Muscle of leg (tissue), 11 donors: Measurements from ENCODE around the gene SUPT20H. TPM values are rescaled to one million over a fixed set of nuclear protein-coding genes. Genes with fewer than 3 reads are reported as not detected.

Source experiments
- DNase-seq: peaks from one replicate; pipeline ENCODE4 v3.0.0; 2013
- H3K27ac ChIP-seq: one replicate; pipeline ENCODE4 v1.5.1; 2013; ENCODE audit warnings: mild to moderate bottlenecking, low read length, control low read depth
- H3K27me3 ChIP-seq: one replicate; pipeline ENCODE4 v1.6.1; 2013; ENCODE audit warnings: low read length; ENCODE audit not compliant: control insufficient read depth, insufficient read depth
- H3K36me3 ChIP-seq: one replicate; pipeline ENCODE4 v1.6.1; 2013; ENCODE audit warnings: low read length; ENCODE audit not compliant: control insufficient read depth, insufficient read depth
- H3K4me1 ChIP-seq: one replicate; pipeline ENCODE4 v1.6.1; 2013; ENCODE audit warnings: low read length; ENCODE audit not compliant: control insufficient read depth, insufficient read depth
- H3K4me3 ChIP-seq: one replicate; pipeline ENCODE4 v1.5.1; 2013; ENCODE audit warnings: low read length, control low read depth
- H3K9me3 ChIP-seq: replicated peaks from 2 replicates; pipeline ENCODE4 v1.6.1; 2013; ENCODE audit warnings: low read depth, low read length; ENCODE audit not compliant: control insufficient read depth
- whole genome bisulfite sequencing: methylation state at CpG from one replicate; pipeline ENCODE4 v1.1.5; 2013; ENCODE audit warnings: missing lambda C conversion rate; ENCODE audit not compliant: insufficient coverage; 5-methylcytosine and 5-hydroxymethylcytosine counted together
- polyA plus RNA-seq, 8 donors: library from polyadenylated mRNA; unstranded; fragments of 120-200 nt; gene quantifications; one replicate each; pipeline versions ENCODE4 v1.2.1 to v1.2.3, GENCODE V29; 2013; ENCODE audit warnings: inconsistent platforms in 1 of 8, low replicate concordance in 1 of 8; ENCODE audit not compliant: insufficient read length in 8 of 8, insufficient read depth in 1 of 8
- total RNA-seq: library from RNA; stranded (reverse); fragments of 120-200 nt; gene quantifications from one replicate; pipeline ENCODE4 v1.2.4, GENCODE V29; 2013

Gene SUPT20H
- total and polyA plus RNA-seq, 9 donors, result 34.7 to 62.1 (median 49.9) TPM

GRCh38 chr13:37047846-37048245 lies 11.6 kb downstream of the SUPT20H start:
- WGBS, result no CpG with 5 or more reads among the region's 3 CpGs
- no peak for DNase-seq
- H3K27ac ChIP-seq, result no peak overlapping the region
- no peaks in the 10 kb centered on the region for H3K9me3 ChIP-seq
- H3K4me1 ChIP-seq, result no peaks in the 10 kb centered on the region
- no peaks in the 10 kb centered on the region for H3K27me3 ChIP-seq
- no peak overlapping the region for H3K4me3 ChIP-seq
- H3K36me3 ChIP-seq, result peaks cover 13% of the 10 kb centered on the region

- Histone ChIP-seq H3K4me3 (no peak overlapping the region), H3K27ac (no peak overlapping the region), H3K36me3 (peaks cover 21% of the 10 kb centered on the region), H3K9me3 (no peaks in the 10 kb centered on the region), H3K27me3 (no peaks in the 10 kb centered on the region), H3K4me1 (no peaks in the 10 kb centered on the region)
- no peak for DNase-seq
- WGBS, result no CpG with 5 or more reads among the region's 2 CpGs
Measured at GRCh38 chr13:37047032-37047431, 12.5 kb downstream of the SUPT20H start.

GRCh38 chr13:37046062-37046461 lies 13.4 kb downstream of the SUPT20H start:
- H3K4me1 ChIP-seq, result no peaks in the 10 kb centered on the region
- no peak overlapping the region for H3K4me3 ChIP-seq
- H3K27ac ChIP-seq, result no peak overlapping the region
- peaks cover 24% of the 10 kb centered on the region for H3K36me3 ChIP-seq
- no peak for DNase-seq
- H3K9me3 ChIP-seq, result no peaks in the 10 kb centered on the region
- no CpG with 5 or more reads among the region's 1 CpG for WGBS
- H3K27me3 ChIP-seq, result no peaks in the 10 kb centered on the region

GRCh38 chr13:37040789-37041188 lies 18.7 kb downstream of the SUPT20H start:
- H3K36me3 ChIP-seq, result peaks cover 45% of the 10 kb centered on the region
- no peak overlapping the region for H3K4me3 ChIP-seq
- H3K27me3 ChIP-seq, result no peaks in the 10 kb centered on the region
- no peak for DNase-seq
- no peak overlapping the region for H3K27ac ChIP-seq
- H3K9me3 ChIP-seq, result no peaks in the 10 kb centered on the region
- no peaks in the 10 kb centered on the region for H3K4me1 ChIP-seq

- H3K4me1 ChIP-seq, result no peaks in the 10 kb centered on the region
- no peaks in the 10 kb centered on the region for H3K27me3 ChIP-seq
- H3K4me3 ChIP-seq, result no peak overlapping the region
- no peak overlapping the region for H3K27ac ChIP-seq
- DNase-seq, result no peak
- H3K9me3 ChIP-seq, result no peaks in the 10 kb centered on the region
- peaks cover 53% of the 10 kb centered on the region for H3K36me3 ChIP-seq
Measured at GRCh38 chr13:37039896-37040295, 19.6 kb downstream of the SUPT20H start.

- Histone ChIP-seq H3K4me1 (no peaks in the 10 kb centered on the region), H3K27ac (no peak overlapping the region), H3K36me3 (peaks cover 55% of the 10 kb centered on the region), H3K27me3 (no peaks in the 10 kb centered on the region), H3K9me3 (no peaks in the 10 kb centered on the region), H3K4me3 (no peak overlapping the region)
- no peak for DNase-seq
- no CpG with 5 or more reads among the region's 3 CpGs for WGBS
Measured at GRCh38 chr13:37037241-37037640, 22.2 kb downstream of the SUPT20H start.

GRCh38 chr13:37029617-37030016 lies 29.9 kb downstream of the SUPT20H start:
- H3K4me3 ChIP-seq, result no peak overlapping the region
- H3K9me3 ChIP-seq, result no peaks in the 10 kb centered on the region
- DNase-seq, result no peak
- peaks cover 34% of the 10 kb centered on the region for H3K36me3 ChIP-seq
- no peaks in the 10 kb centered on the region for H3K27me3 ChIP-seq
- WGBS, result no CpG with 5 or more reads among the region's 4 CpGs
- no peaks in the 10 kb centered on the region for H3K4me1 ChIP-seq
- H3K27ac ChIP-seq, result no peak overlapping the region

GRCh38 chr13:37027639-37028038 lies 31.8 kb downstream of the SUPT20H start:
- Histone ChIP-seq H3K4me1 (no peaks in the 10 kb centered on the region), H3K4me3 (no peak overlapping the region), H3K9me3 (no peaks in the 10 kb centered on the region), H3K36me3 (peaks cover 27% of the 10 kb centered on the region), H3K27me3 (no peaks in the 10 kb centered on the region), H3K27ac (no peak overlapping the region)
- WGBS, result no CpG with 5 or more reads among the region's 2 CpGs
- DNase-seq, result no peak

GRCh38 chr13:37026771-37027170 lies 32.7 kb downstream of the SUPT20H start:
- H3K27ac ChIP-seq, result no peak overlapping the region
- WGBS, result no CpG with 5 or more reads among the region's 1 CpG

GRCh38 chr13:37023871-37024270 lies 35.6 kb downstream of the SUPT20H start:
- Histone ChIP-seq H3K27ac (no peak overlapping the region), H3K27me3 (no peaks in the 10 kb centered on the region), H3K9me3 (no peaks in the 10 kb centered on the region), H3K4me1 (no peaks in the 10 kb centered on the region), H3K4me3 (no peak overlapping the region), H3K36me3 (peaks cover 21% of the 10 kb centered on the region)
- DNase-seq, result no peak
- WGBS, result no CpG with 5 or more reads among the region's 1 CpG

More at GRCh38 chr13:37026771-37027170, 32.7 kb downstream of the SUPT20H start:
- Histone ChIP-seq H3K4me3 (no peak overlapping the region), H3K27me3 (no peaks in the 10 kb centered on the region), H3K9me3 (no peaks in the 10 kb centered on the region), H3K36me3 (peaks cover 22% of the 10 kb centered on the region), H3K4me1 (no peaks in the 10 kb centered on the region)
- DNase-seq, result no peak

- WGBS, result no CpG with 5 or more reads among the region's 1 CpG
- Histone ChIP-seq H3K36me3 (peaks cover 24% of the 10 kb centered on the region), H3K9me3 (no peaks in the 10 kb centered on the region)
Measured at GRCh38 chr13:37014609-37015008, 44.9 kb downstream of the SUPT20H start.

More at GRCh38 chr13:37014609-37015008, 44.9 kb downstream of the SUPT20H start:
- no peaks in the 10 kb centered on the region for H3K4me1 ChIP-seq
- H3K27me3 ChIP-seq, result no peaks in the 10 kb centered on the region
- H3K4me3 ChIP-seq, result no peak overlapping the region
- DNase-seq, result no peak
- H3K27ac ChIP-seq, result no peak overlapping the region
